Measurements from ENCODE around the gene GAMT.
"Not testable (repeated sequence)": the region's sequence is repeated elsewhere in the genome, so short reads cannot be mapped to it uniquely, and the experiment has no call there.

GAMT gene

GRCh38 chr19:1401138-1401888, at the start of gene GAMT:
Gene GAMT, minus strand, starts transcription at chr19:1401542. Its CDS starts 66 bp downstream, at chr19:1401476.
- DNase-seq: no peak

DNA sequence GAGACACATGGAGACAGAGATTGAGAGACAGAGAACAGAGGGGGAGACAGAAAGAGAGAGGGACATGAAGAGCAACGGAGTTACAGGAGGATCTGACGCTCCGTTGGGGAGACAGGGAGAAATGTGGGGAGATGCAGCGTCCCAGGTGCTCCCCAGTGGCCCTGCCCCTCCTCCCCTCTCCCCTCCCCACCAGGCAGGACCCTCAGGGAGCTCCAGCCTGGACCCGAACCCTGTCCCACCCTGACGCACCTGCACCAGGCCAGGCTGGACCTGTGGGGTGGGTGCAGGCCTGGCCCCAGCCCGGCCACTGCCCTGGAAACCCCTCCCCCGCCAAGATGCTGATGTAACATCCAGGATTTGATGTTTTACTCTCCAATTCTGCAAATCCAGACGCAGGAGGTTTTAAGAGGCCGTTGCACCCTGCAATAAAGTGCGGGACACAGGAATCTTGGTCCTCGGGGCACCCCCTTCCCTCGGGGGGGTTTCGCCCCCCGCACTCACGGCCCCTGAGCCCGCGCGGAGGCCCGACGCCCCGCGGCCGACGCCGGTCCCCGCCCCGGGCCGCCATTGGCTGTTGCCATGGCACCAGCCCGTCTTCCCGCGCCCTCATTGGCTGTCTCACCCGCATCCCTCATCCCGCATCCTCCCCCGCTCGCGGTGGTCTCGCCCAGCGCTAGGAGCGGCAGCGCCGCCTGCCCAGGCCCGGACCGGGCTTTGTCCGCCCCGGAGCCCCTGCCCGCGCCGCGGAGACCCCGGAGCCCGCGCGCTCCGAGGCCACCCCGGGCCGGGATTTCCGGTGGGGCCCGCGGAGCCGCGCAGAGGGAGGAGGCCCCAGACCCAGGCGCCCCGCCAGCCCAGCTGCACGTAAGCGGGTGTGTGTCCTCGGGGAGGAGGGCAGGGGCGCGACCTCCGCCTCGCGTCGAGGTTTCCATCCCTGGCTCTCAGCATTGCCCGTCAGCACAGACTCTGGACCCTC, 48.4 kb upstream of the GAMT start, which contains the start of gene APC2:
APC2 (plus strand) TSS at position 655 of the 976 bp plus-strand sequence. CDS start 2,881 bp downstream, outside the sequence.
- DNase-seq: no peak

- no peak for DNase-seq
Measured at GRCh38 chr19:1447944-1448343, 46.6 kb upstream of the GAMT start.

DNA sequence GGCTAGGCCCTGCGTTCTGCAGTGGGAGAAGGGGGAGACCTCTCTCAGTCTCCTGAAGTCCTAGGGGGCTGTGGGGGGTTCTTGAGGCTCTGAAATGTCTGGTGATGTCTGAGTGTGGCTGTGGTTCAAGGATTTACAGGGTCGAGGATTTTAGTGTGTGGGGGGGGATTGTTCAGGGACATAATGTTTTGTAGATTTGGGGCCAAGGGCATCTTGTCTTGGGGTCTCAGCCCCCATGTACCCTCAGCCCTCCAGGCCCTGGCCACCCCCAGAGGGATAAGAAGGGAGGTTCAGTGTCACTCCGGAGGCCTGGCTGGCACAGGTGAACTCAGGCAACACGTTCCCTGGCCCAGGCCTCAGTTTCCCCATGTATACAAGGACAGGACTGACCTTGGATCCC, 46.2 kb upstream of the GAMT start:
- no peak for DNase-seq

DNA sequence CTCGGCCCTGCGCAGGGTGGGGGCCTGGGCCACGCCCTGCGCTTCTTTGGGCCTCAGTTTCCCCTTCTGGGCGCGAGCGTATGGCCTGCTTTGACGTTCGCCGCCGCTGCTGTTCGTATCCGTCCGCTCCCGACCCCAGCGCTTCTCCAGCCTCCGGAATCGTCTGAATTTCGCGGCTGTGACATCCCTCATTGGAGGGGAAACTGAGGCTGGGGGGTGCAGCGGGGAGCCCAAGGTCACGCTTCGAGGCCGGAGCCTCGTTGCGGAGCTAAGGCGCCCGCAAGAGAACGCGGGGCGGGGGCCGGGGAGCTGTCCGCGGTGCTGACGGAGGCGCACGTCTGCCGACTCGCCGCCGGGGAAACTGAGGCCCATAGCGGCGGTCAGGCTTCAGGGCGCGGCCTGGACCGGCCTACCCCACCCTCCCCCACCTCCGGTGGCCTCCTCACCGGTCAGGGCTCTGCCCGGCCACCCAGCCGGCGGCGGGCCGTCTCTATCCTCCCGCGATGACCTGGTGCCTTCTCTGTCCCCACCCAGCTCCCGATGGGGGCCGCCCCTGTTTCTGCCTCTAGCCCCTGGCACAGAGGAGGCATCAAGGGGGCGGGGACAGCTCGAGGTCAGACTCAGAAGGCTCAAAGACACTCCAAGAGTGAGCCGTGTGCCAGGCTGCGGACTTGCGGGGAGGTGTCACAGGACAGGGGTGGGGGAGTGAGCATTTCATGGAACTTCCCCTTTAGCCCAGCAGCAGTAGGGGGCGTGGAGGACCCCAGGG, 45.6 kb upstream of the GAMT start:
- no peak for DNase-seq

DNA sequence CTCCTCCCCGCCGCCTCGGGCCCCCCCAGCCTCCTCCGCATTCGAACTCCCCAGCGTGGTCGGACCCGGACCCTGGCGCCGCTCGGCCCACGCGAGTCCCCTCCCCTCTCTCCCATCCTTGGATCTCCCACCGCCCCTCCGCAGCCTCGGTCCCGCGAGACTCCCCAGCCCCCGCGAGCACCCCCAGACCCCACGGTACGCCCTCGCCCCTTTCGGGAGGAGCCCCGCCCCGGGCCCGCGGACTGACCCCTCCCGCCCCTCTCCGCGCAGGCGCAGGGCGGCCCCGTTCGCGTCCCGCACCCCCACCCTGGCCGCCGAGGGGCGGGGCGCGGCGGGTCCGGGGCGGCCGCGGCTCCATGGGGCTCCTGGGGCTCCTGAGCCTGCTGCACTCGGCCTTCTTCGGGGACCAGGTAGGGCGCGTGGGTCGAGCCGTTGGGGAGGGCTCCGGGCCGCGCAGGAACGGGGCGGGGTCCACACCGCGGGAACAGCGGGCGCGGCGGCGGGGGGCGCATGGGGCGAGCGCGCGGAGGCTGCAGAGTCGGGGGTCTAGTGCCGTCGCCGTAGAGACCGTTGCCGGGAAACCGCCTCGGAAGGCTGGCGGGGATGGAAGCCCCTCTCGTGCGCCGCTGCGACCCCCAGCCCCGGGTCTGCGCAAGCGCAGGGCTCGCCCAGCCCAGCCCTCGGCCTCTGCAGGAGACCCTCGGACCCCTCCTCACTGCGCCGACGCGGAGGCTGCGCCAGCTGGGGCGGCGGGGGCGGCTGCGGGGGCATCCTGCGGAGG, 44.8 kb upstream of the GAMT start:
- no peak for DNase-seq

- no peak for DNase-seq
Measured at GRCh38 chr19:1445185-1445931, 44.0 kb upstream of the GAMT start.

DNA sequence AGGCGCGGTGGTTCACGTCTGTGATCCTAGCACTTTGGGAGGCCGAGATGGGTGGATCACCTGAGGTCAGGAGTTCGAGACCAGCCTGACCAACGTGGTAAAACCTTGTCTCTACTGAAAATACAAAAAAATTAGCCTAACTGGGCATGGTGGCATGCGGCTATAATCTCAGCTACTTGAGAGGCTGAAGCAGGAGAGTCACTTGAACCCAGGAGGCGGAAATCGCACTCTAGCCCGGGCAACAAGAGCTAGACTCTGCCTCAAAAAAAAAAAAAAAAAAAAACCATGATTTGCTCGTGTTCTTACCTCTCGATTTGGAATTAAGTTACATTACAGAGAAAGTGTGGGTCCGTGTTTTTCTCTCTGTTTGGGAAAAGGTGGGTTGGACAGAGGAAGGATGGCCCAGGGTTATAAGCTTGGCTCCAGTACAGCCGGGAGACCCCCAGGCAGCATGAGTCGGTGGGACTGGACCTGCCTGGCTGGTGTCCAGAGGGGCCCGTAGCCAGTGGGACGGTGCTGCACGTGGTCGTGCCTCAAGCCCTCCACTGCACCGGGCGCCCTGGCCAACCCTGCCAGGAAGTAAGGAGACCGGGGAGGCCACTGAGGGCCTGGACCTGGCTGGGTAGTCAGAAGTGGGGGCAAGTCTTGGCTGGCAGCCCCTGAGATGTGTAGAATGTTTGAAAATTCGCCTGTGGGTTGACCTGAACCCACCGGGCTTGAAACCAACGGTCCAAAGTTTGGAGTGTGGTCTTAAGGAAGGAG, 40.5 kb upstream of the GAMT start:
- DNase-seq: no peak

DNA sequence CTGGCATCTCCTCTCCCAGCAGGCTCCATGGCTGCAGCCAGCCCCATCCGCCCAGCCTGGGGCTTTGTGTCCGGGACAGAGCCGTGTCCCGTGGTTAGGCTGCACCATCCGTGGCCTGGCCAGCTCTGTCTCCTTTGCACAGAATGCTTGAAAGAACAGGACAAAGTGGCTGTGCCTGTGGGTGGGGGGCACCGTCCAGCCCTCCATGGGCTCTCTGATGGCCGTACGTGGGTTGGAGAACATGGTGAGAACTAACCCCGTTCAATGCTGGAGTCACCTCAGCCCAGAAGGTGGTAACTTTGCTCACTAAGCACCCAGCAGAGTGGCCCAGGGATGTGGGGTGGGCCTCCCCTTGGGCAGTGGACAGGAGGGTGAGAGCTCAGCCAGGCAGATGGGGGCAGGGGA, 39.7 kb upstream of the GAMT start:
- DNase-seq: no peak

GRCh38 chr19:1440418-1440801, 39.1 kb upstream of the GAMT start:
- DNase-seq: no peak

DNA sequence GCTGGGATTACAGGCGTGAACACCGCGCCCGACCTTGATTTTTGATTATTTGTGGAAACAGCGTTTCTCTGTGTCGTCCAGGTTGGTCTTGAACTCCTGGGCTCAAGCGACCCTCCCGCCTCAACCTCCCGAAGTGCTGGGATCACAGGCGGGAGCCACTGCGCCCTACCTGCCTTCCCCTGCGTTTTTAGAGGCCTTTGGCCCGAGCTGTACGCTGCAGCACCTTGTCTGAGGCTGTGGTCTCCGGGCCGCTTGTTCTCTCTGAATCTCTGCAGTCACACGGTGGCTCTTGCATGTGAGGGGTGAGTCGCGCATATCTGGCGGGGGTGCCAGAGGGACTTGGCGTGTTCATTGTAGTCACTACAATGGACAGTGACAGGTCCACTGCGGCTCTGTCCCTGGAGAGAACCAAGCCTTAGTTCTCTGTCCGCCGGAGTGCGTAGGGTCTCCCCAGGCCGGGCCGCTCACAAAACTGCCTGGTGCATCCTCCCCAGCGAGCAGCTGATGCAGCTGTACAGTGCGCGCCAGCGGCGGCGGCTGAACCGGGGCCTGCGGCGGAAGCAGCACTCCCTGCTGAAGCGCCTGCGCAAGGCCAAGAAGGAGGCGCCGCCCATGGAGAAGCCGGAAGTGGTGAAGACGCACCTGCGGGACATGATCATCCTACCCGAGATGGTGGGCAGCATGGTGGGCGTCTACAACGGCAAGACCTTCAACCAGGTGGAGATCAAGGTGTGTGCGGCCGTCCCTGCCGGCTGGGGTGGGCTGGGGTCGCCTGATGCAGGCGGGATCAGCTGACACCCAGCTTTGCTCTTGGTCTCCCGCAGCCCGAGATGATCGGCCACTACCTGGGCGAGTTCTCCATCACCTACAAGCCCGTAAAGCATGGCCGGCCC, 38.4 kb upstream of the GAMT start:
- DNase-seq: not testable (repeated sequence)

- no peak for DNase-seq
Measured at GRCh38 chr19:1438933-1439354, 37.6 kb upstream of the GAMT start.

- peak; percentile 54 for DNase-seq
Measured at GRCh38 chr19:1438035-1438932, 36.9 kb upstream of the GAMT start, which contains the start of gene RPS15. Gene RPS15, plus strand, starts transcription at chr19:1438396. Its CDS starts 30 bp downstream, at chr19:1438426.

DNA sequence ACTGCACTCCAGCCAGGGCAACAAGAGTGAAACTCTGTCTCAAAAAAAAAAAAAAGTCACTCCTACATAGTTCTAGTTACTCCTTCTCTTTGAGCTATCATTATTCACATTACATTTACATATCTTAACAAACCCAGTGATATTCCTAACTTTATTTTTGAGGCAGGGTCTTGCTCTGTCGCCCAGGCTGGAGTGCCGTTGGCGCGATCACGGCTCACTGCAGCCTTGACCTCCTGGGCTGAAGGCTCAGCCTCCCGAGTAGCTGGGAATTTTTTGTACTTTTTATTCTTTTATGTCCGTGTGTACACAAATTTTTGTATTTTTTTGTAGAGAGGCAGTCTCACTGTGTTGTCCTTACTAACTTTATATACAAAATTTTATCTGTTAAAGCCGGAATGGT, 36.3 kb upstream of the GAMT start:
- no peak for DNase-seq

DNA sequence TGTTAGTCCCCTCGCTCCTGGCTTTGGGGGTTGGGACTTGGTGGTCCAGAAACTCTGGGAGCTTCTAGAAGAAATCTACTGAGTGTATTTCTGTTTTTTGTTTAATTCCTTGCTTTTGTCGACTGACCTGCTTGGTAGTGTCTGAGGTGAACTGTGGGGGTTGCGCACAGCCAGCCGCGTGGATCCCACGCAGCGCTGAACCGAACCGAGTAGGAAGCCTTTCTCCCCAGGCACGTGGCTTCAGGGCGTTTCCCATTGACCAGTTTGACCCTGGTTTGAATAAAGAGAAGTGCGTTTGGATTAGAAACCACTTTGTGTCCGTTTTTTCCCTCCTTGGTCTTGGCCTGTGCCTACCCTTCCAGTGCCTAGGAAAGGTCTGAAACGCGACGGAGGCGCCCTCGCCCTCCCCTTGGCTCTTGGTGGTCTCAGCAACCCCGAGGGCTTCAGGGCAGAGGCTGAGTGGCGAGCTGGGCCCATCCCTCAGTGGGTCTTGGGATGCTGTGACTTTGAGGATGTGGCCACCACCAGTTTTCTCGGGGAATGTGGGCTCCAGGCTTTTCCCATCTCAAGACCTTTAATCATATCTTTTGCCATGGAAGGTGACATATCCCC, 34.1 kb upstream of the GAMT start:
- DNase-seq: no peak

DNA sequence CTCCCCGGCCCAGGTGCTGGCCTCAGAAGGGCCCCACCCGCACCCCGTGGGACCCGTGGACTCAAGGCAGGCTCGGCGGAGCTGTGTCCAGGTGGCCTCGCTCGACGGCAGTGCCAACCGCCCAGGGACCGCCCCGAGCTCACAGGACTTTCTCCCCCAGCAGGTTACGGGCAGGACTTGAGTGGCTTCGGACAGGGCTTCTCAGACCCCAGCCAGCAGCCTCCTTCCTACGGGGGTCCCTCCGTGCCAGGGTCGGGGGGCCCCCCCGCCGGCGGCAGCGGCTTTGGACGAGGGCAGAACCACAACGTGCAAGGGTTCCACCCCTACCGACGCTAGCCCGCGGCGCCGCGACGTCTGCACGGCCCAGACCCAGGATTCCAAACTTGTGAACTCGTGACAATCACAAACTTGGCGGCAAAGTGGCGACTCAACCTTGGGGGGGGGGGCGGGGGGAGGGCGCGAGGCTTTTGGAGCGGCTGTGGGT, 33.3 kb upstream of the GAMT start:
- no peak for DNase-seq

DNA sequence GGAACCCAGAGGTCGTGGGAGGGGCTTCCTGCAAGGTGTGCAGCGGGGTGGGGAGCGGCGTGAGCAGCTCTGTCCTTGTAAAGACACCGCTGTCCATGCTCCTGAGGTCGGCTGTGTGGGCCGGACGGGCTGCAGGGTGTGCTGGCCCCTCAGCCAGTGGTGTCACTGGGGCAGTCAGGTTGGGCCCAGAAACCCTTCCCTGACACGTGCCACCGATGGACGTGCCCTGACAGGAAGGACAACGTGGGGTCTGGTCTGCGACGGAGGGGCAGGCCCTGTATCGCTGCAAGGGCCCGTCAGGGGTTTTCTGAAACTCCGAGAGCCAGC, 32.7 kb upstream of the GAMT start:
- DNase-seq: no peak

Data from DMS153 (cell line).